Astrocyte (in vitro differentiated cells and primary cell): Measurements from ENCODE around the gene GLYATL3. TPM values are rescaled to one million over a fixed set of nuclear protein-coding genes. Genes with fewer than 3 reads are reported as not detected.

Experiments used
- DNase-seq: peaks from one replicate; pipeline ENCODE4 v3.0.0-alpha.2; 2010; ENCODE audit warnings: low read depth
- FAIRE-seq: peaks from 2 replicates; lab custom pipeline; 2011; peaks lifted over from hg19 to GRCh38; lab: Jason Lieb, UNC
- H2AFZ ChIP-seq: 2 replicates; pipeline ENCODE4 v1.6.0; 2012; ENCODE audit warnings: low read depth, low read length, inconsistent platforms
- H3K27ac ChIP-seq: 2 replicates; pipeline ENCODE4 v1.5.1; 2011; ENCODE audit warnings: low read depth, low read length, inconsistent platforms
- H3K27me3 ChIP-seq: 2 replicates; pipeline ENCODE4 v1.6.0; 2011; ENCODE audit warnings: low read length, inconsistent platforms; ENCODE audit not compliant: insufficient read depth
- H3K36me3 ChIP-seq: 2 replicates; pipeline ENCODE4 v1.5.1; 2011; ENCODE audit warnings: low read length, inconsistent platforms; ENCODE audit not compliant: insufficient read depth
- H3K4me1 ChIP-seq: 2 replicates; pipeline ENCODE4 v1.5.1; 2011; ENCODE audit warnings: low read length, inconsistent platforms; ENCODE audit not compliant: insufficient read depth
- H3K4me2 ChIP-seq: 2 replicates; pipeline ENCODE4 v1.6.0; 2012; ENCODE audit warnings: low read length, inconsistent platforms
- H3K4me3 ChIP-seq: 2 replicates; pipeline ENCODE4 v1.5.1; 2011; ENCODE audit warnings: low read depth, mild to moderate bottlenecking, low read length, inconsistent platforms; ENCODE audit not compliant: insufficient read depth
- H3K79me2 ChIP-seq: 2 replicates; pipeline ENCODE4 v1.6.0; 2012; ENCODE audit warnings: mild to moderate bottlenecking, low read length, inconsistent platforms; ENCODE audit not compliant: insufficient read depth
- H3K9ac ChIP-seq: 2 replicates; pipeline ENCODE4 v1.6.0; 2012; ENCODE audit warnings: mild to moderate bottlenecking, low read length, inconsistent platforms
- H3K9me3 ChIP-seq: 2 replicates; pipeline ENCODE4 v1.5.1; 2012; ENCODE audit warnings: low read depth, mild to moderate bottlenecking, low read length, inconsistent platforms; ENCODE audit not compliant: insufficient read depth
- H4K20me1 ChIP-seq: 2 replicates; pipeline ENCODE4 v1.6.0; 2012; ENCODE audit warnings: low read length, inconsistent platforms; ENCODE audit not compliant: insufficient read depth
- H3K27ac Mint-ChIP-seq: one replicate; pipeline ENCODE4 v1.8.0; 2021; ENCODE audit warnings: mild to moderate bottlenecking, mixed read lengths; ENCODE audit not compliant: unreplicated experiment
- H3K27me3 Mint-ChIP-seq: one replicate; pipeline ENCODE4 v1.8.0; 2021; ENCODE audit warnings: low read depth, mixed read lengths; ENCODE audit not compliant: unreplicated experiment
- H3K36me3 Mint-ChIP-seq: one replicate; pipeline ENCODE4 v1.8.0; 2021; ENCODE audit warnings: low read depth, mixed read lengths; ENCODE audit not compliant: unreplicated experiment
- H3K4me1 Mint-ChIP-seq: one replicate; pipeline ENCODE4 v1.8.0; 2021; ENCODE audit warnings: low read depth, mixed read lengths; ENCODE audit not compliant: unreplicated experiment
- H3K4me3 Mint-ChIP-seq: one replicate; pipeline ENCODE4 v1.8.0; 2021; ENCODE audit warnings: mild to moderate bottlenecking, moderate library complexity, mixed read lengths; ENCODE audit not compliant: unreplicated experiment
- H3K9me3 Mint-ChIP-seq: one replicate; pipeline ENCODE4 v1.8.0; 2021; ENCODE audit warnings: mild to moderate bottlenecking, mixed read lengths; ENCODE audit not compliant: unreplicated experiment
- EZH2 ChIP-seq: IDR thresholded peaks from 2 replicates; pipeline ENCODE4 v1.6.1; 2012; ENCODE audit warnings: mild to moderate bottlenecking, low read length, inconsistent platforms; ENCODE audit not compliant: insufficient read depth
- total RNA-seq: library from RNA; stranded (reverse); gene quantifications from 2 replicates; pipeline ENCODE4 v1.2.1, GENCODE V29; 2021
- TF ChIP-seq, protein P1 (sequence below): IDR thresholded peaks from 2 replicates; pipeline ENCODE4 v1.5.1; 2011; ENCODE audit warnings: low read depth, mild to moderate bottlenecking, inconsistent platforms, low read length, moderate library complexity; ENCODE audit not compliant: insufficient read depth

The GLYATL3 gene
- total RNA-seq, 1 donor from 2014 or later: not detected

GRCh38 chr6:49513153-49513989 is 13.6 kb downstream of the GLYATL3 start:
- Mint-ChIP-seq H3K4me1 (no peaks in the 10 kb centered on the region), H3K36me3 (no peaks in the 10 kb centered on the region), H3K4me3 (no peak overlapping the region), H3K27me3 (no peaks in the 10 kb centered on the region), H3K27ac (no peak overlapping the region), H3K9me3 (no peaks in the 10 kb centered on the region)
- Histone ChIP-seq H3K9ac (no peak overlapping the region), H3K4me3 (no peak overlapping the region), H3K27ac (no peak overlapping the region), H3K4me1 (no peaks in the 10 kb centered on the region), H2AFZ (no peak overlapping the region), H3K79me2 (no peaks in the 10 kb centered on the region), H3K4me2 (no peak overlapping the region), H3K27me3 (no peaks in the 10 kb centered on the region), H3K9me3 (no peaks in the 10 kb centered on the region), H3K36me3 (no peaks in the 10 kb centered on the region), H4K20me1 (no peaks in the 10 kb centered on the region)
- no peak for TF ChIP-seq EZH2
- TF ChIP-seq, protein P1, sequence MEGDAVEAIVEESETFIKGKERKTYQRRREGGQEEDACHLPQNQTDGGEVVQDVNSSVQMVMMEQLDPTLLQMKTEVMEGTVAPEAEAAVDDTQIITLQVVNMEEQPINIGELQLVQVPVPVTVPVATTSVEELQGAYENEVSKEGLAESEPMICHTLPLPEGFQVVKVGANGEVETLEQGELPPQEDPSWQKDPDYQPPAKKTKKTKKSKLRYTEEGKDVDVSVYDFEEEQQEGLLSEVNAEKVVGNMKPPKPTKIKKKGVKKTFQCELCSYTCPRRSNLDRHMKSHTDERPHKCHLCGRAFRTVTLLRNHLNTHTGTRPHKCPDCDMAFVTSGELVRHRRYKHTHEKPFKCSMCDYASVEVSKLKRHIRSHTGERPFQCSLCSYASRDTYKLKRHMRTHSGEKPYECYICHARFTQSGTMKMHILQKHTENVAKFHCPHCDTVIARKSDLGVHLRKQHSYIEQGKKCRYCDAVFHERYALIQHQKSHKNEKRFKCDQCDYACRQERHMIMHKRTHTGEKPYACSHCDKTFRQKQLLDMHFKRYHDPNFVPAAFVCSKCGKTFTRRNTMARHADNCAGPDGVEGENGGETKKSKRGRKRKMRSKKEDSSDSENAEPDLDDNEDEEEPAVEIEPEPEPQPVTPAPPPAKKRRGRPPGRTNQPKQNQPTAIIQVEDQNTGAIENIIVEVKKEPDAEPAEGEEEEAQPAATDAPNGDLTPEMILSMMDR: no peak
- FAIRE-seq: no peak
- DNase-seq: no peak

- H3K9me3 Mint-ChIP-seq: no peaks in the 10 kb centered on the region
Observed at GRCh38 chr6:49514571-49515484, 15.1 kb downstream of the GLYATL3 start.

More at GRCh38 chr6:49514571-49515484, 15.1 kb downstream of the GLYATL3 start:
- Histone ChIP-seq H3K36me3 (no peaks in the 10 kb centered on the region), H3K79me2 (no peaks in the 10 kb centered on the region), H3K4me2 (no peak overlapping the region), H3K27me3 (no peaks in the 10 kb centered on the region), H3K9me3 (no peaks in the 10 kb centered on the region), H2AFZ (no peak overlapping the region), H3K27ac (no peak overlapping the region), H3K4me3 (no peak overlapping the region), H4K20me1 (no peaks in the 10 kb centered on the region), H3K9ac (no peak overlapping the region), H3K4me1 (no peaks in the 10 kb centered on the region)
- no peak for FAIRE-seq
- no peak for TF ChIP-seq EZH2
- TF ChIP-seq, protein P1: no peak
- Mint-ChIP-seq H3K36me3 (no peaks in the 10 kb centered on the region), H3K27me3 (no peaks in the 10 kb centered on the region), H3K4me3 (no peak overlapping the region), H3K27ac (no peak overlapping the region), H3K4me1 (no peaks in the 10 kb centered on the region)
- DNase-seq: no peak
